H4 (cell line): ENCODE results near the gene ARPP21. TPM values are rescaled to one million over a fixed set of nuclear protein-coding genes. Genes with fewer than 3 reads are reported as not detected.

ENCODE experiments used
- DNase-seq: peaks from one replicate; pipeline ENCODE4 v3.0.0-alpha.2; 2015; ENCODE audit warnings: low spot score
- total RNA-seq: library from RNA; depleted of rRNA; stranded (reverse); fragments of >200 nt; shearing (Covaris generic); gene quantifications from 2 replicates; pipeline ENCODE4 v1.2.3, GENCODE V29; 2014

The ARPP21 gene
- total RNA-seq, 1 experiment from 2014 or later = 0.41 TPM

DNA sequence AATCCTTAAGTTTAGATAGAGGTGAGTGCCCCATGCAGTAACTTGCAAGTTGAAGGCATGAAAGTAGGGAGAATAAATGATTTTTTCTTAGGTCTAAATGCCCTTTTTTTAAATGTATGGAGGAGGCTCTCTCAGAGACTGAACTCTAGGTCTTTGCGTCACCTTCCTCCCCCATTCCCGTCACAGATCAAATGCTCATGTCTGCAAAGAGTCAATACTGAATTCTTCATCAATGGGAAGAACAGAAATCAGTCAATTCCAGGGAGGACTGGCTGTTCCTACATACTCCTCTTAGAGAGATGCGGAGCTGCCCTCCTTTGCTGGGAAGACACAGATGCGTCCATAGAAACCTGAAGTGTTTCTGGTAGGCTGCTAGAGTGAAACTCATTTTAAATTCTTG is 98.2 kb downstream of the ARPP21 start:
- no peak for DNase-seq

DNA sequence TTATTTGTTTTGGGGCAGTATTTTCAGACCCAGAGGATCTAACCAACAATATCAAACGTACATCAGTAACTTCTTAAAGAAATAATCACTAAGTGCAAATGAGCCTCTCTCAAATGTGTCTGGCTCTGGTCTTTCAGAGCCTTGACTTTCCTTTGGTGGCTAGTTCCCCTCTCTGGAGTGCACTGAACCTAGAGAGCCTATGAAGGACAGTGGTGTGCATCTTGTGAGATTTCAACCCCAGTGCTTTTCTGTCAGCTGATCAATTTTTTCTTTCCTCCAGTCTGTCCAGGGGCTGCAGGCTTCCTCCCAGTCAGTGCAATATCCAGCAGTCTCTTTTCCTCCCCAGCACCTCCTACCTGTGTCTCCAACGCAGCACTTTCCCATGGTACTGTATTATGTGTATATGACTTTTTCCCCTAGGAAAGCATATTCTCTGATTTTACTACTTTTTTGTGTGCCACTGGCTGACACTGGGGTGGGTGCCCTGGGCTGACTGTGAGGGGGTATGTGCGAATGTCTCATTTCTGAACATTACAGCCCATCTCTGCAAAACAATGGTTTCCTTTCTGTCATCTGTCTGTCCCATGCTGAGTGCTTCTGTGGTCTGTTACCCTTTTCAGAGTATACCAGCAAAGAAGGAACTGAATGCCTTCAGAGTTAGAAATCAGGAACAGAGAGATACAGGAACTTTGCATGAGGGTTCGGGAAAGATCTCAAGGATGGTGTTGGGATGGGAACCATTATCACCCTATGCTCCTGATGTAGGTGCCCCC is 98.8 kb downstream of the ARPP21 start:
- DNase-seq = no peak

DNA sequence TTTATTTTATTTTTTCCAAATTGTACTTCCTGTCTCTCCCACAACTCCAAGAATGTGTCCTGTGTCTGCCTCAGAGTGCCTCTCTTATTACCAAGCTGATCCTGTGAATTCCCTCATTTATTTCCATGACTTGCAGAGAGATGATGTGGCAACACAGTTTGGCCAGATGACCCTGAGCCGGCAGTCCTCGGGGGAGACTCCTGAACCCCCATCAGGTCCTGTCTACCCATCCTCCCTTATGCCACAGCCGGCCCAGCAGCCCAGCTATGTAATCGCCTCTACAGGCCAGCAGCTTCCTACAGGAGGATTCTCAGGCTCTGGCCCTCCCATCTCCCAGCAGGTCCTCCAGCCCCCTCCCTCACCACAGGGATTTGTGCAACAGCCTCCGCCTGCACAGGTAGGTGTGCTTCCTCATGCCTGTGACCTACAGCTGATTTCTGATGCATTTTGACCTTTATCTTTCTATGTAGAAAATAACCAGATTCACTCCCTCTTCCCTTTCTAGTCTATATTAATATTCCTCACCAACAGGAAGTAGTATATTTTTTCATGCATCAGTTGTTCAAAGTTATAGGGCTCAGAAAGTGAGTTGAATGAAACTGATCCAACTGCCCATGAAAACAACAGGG is 100.0 kb downstream of the ARPP21 start:
- no peak for DNase-seq

DNA sequence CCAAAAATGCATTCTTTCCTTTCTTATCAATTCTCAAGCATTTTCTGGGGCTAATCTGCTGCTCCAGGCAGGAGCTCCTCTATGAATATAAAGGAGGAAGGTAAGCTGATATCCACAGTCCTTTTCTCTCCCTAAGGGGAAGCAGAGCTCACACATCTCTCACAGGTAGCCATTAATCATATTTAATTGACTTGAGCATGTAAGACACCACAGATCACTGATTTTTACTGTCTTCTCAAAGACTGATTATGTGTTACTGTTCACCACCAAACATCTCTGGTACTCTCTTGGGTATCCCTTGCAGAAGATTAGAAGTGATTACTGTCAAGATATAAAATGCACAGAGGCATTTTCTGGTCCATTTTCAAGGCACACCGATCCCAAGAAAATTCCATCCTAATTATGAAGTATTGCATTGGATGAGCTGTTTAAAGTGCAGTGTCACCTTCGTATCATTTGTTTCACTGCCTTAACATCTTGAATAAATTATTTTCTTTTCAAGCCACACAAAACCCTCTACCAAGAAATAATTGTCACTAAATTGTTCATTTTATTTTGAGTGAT is 100.7 kb downstream of the ARPP21 start:
- no peak for DNase-seq

DNA sequence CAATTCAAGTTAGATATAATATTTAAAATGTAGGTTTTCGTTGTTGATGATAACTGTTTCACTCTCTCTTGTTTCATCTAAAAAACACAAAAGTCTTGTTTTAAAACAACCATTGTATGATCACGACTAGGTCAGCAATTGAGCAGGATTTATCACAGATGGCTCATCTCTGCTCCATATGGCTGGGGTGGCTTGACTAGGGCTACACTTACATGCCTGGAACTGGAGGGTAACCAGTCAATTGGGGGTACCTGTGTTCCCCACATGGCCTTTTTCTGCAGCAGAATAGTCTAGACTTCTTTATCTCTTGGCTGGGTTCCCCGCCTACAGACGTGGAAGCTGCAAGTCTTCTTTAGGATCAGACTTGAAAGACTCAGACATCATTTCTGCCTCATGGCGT is 103.9 kb downstream of the ARPP21 start:
- DNase-seq = no peak

DNA sequence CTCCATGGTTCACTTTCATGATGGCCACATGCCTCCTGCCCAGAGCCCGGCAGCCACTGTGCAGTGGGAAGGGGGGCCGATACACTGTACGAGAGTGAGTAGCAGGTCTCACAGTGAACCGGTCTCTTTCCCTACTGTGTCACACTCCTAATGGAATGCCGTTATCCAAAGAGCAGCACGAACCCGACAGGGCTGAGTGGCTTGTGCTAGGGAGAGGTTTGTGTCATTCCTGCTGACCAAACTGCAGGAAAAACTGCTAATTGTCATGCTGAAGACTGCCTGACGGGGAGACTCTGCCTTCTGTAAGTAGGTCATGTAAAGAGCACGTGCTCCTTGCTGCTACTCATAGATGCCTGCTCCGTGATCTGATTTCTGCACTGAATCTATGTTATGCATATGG is 105.1 kb downstream of the ARPP21 start:
- no peak for DNase-seq

DNA sequence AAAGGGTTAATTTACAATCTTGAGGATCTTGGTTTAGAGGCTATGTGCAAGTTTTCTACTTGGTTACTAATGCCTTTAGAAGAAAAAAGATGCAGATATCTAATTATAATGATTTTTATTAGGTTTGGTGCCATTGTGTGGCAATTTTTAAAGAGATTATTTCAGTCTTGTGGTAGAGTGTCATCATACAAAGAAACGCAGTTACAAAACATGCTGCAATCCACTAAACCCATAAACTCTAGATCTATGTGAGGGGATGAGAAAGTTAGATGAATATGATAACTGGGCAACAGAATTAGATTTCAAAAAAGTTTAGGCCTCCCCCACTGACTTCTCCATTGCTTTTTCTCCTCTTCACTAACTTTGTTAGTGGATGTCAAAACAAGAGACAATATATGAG is 106.0 kb downstream of the ARPP21 start:
- no peak for DNase-seq

DNA sequence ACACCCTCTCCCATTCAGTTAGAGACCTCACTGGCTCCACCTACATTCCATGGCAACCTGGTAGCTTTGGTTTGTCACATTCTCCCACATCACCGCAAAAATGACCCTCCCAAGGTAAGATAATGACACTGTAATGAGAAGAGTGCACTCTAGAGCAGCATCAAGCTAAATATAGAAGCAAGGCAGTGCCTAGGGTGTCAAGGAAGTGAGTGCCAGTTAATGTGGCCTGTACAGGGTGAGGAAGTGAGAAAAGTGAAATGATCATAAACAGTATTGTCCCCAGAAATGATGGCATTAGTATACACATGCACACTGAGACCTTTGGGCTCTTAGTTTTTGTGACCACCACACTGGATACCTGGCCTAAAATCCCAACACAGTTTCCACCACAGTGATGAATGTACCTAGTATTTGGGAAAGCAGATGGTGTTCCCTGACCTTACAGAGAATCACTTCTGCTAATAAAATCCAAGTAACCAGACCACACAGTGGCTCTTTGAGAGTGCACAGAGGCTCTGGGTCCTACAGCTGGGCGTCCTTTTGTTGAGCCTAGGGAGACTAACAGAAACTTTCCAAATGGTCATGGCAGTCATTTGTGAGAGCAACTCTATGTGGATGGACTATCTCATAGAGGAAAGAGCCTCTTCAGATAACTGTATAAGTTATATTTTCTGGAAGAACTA is 106.6 kb downstream of the ARPP21 start:
- DNase-seq = no peak

DNA sequence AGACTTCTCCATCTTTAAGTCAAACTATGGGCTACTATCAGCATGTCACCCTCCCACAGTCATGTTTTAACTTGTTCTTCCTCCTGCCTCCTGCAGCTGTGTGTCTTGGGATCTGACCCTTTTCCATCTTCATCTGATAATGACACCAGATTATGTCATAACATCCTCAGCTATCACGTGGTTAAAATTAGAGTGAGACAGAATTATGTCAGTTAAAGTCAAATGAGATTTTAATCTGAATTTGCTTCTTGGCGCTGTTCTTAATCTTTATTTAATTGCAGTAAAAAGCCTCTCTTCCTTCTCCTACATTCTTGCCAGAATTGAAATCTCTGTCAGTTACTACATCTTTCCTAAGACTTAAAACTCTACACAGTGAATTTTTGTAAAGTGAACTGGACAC is 107.2 kb downstream of the ARPP21 start:
- no peak for DNase-seq

DNA sequence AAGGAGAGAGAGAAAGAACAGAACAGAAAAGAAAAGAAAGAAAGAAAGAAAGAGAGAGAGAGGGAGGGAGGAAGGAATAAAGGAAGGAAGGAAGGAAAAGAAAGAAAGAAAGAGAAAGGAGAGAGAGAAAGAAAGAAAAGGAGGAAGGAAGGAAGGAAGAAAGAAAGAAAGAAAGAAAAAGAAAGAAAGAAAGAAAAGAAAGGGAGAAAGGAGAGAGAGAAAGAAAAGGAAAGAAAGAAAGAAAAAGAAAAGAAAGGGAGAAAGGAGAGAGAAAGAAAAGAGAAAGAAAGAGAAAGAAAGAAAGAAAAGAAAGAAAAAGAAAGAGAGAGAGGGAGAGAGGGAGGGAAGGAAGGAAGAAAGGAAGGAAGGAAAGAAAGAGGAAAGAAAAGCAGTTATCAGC is 108.8 kb downstream of the ARPP21 start:
- no peak for DNase-seq

DNA sequence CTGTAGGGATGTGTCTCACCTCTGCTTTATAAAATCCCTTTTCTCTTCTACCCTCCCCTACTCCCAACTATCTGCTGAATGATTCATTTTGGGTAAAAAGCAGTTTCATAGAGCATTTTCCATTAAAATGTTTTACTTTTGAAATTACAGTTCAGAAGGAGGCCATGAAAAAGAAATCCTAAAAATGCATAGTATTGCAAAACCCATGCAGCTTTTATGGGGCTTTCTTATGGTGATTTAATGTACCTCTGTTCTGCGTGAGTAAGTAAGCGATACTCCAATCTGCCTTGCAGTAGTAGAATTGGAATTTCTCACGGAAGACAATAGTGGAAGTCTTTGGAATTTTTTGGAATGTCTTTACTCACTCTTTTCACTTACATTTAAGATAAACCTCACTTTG is 111.9 kb downstream of the ARPP21 start:
- DNase-seq = no peak

DNA sequence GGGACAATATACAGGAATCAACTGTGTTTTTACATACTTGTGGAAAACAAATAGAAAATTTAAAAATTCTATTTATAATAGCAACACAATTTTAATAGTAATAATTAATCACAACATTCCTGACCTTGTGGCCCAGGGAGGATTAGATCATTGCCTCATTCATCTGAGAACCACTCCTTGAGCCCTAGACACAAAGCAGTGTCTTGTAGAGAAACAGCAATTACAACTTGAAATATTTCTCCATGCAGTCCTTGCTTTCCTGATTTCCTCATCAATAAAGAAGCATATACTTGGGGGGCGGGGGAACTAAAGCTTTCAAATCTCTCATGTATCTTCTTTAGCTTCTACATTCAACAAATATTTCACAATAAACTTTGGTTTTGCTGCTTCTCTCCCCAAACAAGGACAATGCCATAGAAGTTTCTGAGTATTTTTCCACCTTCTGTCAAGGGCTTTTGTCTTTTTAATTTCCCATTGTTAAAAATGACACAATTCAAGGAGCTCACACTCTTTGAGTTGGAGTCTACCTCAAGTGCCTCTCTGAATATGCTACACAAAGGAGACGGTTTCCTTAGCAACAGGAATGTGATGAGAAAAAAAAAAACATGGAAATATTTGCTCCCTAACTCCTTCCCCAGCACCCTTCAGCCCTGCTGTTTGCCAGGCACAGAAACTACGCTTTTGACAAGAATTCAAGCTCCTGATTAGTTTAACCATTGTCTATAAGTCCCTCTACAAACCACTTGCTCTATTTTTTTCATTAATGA is 118.8 kb downstream of the ARPP21 start:
- DNase-seq = no peak

DNA sequence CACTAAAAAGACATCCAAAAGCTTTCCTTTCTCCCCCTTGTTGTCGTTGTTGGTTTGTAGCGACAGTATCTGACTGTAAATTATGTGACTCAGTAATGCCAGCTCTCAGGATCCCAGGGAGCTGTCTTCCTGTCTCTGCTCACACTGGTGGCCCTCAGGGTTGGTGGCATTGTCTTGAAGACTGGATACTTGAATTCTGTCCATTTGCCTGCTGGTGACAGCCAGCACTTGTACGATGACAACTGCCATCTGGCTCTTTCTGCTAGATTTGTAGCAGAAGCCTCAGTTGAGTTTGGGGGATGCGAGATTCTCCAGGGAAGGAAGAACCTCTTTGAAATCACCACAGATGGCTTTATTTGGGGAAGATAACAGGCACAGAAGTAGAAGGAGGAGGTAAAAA is 120.8 kb downstream of the ARPP21 start:
- no peak for DNase-seq

DNA sequence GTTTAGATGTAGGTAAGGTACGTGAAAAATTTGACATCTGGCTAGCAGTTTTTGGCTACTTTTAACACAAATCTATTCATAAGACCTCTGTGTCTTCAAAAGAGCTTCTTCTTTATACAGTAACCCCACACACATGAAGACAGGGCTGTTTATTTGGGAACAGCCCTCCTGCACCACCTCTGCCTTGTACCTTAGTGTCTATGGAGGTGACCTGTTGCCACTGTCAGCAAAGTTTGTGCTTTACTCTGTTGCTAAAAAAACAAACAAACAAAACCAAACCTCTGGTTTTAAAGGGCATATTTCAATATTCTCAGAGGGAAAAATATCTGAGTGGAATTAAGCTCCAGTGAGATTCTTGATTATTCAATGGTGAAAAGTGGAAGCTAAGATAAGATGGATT is 122.0 kb downstream of the ARPP21 start:
- no peak for DNase-seq

DNA sequence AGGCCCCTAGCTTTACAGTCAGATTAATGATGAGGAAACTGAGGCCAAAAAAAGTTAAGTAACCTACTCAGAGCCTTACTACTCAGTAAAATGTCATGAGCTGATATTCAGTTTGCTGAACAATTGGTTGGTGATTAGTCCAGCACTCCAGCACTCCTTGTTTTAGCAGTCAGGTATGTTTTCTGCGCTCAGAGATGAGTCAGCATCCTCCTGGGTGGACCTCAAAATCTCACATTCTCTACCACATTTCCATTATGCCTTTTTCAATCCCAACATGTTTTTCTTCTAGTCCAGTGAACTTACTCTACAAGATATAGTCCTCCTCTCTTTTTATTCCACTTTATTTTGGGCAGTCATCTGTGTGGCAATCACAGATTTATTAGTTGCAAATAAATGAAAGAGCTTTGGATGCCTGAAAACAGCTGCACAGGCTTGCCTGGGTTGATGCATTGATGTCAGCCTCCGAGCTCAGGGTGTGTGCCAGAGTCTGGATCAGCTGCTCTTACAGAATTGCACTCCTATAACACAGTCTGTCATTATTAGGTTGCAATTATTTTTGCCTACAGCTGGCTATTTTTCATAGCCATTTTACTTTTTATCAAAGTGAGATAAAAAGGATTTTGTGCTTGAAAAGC is 133.2 kb downstream of the ARPP21 start:
- DNase-seq = no peak

DNA sequence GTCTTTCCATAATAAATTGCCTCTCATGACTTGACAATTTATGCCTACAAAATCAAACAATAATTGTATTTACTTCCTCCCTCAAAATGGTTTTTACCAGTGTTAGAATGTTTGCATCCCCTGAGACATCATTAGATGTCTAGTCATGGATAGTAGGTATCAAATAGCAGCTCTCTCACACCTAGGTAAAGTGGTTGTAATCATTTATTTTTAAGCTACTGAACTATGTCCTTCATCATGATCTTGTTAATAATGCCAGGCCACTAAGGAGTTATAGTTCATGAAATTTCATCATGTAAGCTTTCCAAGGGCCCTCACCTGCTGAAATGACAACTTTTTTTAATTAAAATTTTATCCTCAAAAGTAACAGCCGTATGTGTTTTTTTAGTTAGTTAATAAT is 134.1 kb downstream of the ARPP21 start:
- no peak for DNase-seq

DNA sequence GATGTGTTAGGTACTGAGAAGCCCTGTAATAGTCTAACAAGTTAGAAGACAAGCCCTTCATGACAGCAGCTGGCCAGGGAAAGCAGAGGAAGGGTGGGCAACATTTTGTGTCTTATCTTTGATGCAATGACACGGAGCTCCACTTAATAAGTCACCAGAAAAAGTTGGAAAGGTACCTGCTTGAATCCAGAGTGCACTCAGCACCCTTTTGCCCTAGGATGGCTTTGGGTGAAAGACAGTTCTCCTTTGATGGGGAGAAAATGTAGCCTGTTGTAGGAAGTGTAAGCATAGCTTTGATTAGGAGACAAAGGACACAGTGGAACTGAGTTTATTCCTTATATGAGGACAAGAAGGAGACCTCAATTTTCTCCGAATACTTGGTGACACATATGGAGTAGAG is 137.0 kb downstream of the ARPP21 start:
- DNase-seq = no peak

DNA sequence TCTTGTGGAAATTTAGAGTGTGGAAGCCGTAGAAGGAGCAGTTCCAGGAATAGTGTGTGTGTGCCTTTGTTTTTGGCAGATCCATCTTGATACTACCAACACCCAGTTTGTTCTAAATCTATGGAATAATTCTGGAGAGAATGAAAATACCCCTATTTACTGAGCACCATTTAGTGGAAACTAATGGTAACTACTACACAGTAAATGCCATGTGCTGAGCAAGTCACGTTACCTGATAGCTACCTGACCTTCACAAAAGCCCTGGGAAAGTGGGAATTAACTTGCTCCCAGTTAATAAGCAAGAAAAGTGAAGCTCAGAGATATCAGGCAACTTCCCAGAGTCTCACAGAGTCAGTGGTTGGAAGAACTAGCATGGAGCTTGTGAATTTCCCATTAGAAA is 137.7 kb downstream of the ARPP21 start:
- DNase-seq = no peak

DNA sequence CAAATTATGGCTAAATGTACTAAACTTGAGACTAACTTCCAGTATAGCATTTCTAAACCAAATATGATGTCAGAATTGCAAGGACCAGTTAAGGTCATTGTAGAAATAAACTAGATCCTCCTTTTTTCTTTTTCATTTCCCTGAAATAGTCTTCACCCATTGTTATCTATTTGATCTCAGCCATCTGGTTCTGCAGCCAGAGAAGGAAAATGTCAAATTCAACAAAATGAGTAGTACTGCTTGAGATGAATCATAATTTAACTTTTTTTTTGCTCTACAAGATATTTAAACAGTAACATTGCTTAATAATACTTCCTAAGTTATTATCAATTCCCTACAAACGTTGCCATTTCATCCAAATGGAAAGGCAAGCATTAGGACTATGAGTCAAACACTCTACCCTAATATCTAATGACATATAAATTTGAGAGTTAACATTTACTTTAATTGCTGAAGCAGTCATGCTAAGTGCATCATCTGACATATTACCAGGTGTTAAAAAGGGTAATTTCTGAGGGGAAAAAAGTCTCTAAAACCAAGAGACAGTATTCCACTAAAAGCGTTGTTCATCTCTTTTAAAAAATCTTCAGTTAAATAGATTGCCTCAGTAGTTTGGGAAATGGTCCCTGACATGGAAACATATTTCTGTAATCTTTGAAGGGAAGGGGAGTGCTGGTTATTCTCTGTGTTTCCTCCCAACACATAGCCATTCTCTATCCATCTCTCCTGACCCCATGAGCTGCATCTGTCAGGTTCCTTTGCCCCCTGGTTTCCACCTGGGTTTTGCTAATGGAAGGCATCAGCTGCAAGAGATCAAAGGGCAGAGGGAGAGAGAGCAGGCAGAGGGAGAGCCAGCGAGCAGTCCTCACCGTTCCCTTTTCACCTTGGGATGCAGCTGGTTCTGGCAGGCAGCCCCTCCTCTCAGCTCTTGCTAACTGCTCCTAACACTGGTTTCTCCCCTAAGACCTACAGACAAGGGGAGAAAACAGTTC is 138.5 kb downstream of the ARPP21 start:
- DNase-seq = no peak

DNA sequence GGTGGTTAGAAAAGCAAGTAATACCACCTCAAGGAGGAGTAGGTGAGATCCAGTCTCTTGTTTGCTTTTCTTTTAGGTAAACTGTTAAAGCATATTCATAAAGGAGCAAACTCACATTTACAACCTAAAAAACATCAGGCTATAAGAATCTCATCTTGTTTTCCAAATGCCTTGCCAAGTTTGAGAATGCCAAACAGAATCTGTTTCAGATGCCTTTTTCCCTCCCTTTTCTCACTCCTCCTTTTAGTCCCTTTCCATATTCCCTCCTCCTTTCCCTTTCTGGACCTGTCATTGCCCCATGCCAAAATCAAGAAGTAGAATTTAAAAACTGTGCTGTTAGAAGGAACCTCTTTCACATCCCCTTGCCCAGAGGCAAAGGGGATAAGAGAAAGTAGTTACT is 140.3 kb downstream of the ARPP21 start:
- no peak for DNase-seq
